Urinary bladder (tissue), 4 donors: ENCODE data around the gene SND1. TPM values are rescaled to one million over a fixed set of nuclear protein-coding genes. Genes with fewer than 3 reads are reported as not detected.
A peak's percentile ranks its signal among the peaks of the same experiment; 100 is the strongest.
"Not testable (repeated sequence)": the region's sequence is repeated elsewhere in the genome, so short reads cannot be mapped to it uniquely, and the experiment has no call there.

Source experiments
- DNase-seq: peaks from one replicate; pipeline ENCODE4 v3.0.0-alpha.2; 2015; ENCODE audit errors: extremely low spot score
- H3K27ac ChIP-seq: one replicate; pipeline ENCODE4 v1.5.1; 2013; ENCODE audit warnings: low read depth, mild to moderate bottlenecking, moderate library complexity
- H3K36me3 ChIP-seq: one replicate; pipeline ENCODE4 v1.6.1; 2013; ENCODE audit warnings: mild to moderate bottlenecking, moderate library complexity; ENCODE audit not compliant: insufficient read depth
- H3K4me1 ChIP-seq: one replicate; pipeline ENCODE4 v1.6.1; 2013; ENCODE audit warnings: mild to moderate bottlenecking, moderate library complexity; ENCODE audit not compliant: insufficient read depth
- H3K4me3 ChIP-seq: one replicate; pipeline ENCODE4 v1.5.1; 2013; ENCODE audit warnings: low read depth, low read length
- WGBS: extraction: QIAGEN DNeasy Blood & Tissue Kit; methylation state at CpG from one replicate; pipeline ENCODE4 v1.1.7; 2013; 5-methylcytosine and 5-hydroxymethylcytosine counted together
- polyA plus RNA-seq: library from polyadenylated mRNA; stranded (reverse); fragments of 200-250 nt; gene quantifications from one replicate; pipeline ENCODE4 v1.2.3, GENCODE V29; 2013
- total RNA-seq: library from RNA; depleted of rRNA; stranded (reverse); fragments of >200 nt; gene quantifications from one replicate; pipeline ENCODE4 v1.2.3, GENCODE V29; 2014
- donor health status: healthy with polysubstance abuse.
- donor health status: healthy.

Gene SND1
- total and polyA plus RNA-seq, 2 donors = 89.8 to 102 TPM

- Histone ChIP-seq H3K36me3 (no peaks in the 10 kb centered on the region), H3K27ac (no peak overlapping the region), H3K4me1 (no peaks in the 10 kb centered on the region), H3K4me3 (no peak overlapping the region)
- no peak for DNase-seq
- WGBS = 95% methylated on average over 5 of the region's 5 CpGs
Observed at GRCh38 chr7:128098629-128099028, 446.6 kb downstream of the SND1 start.

- 90% methylated on average over 5 of the region's 5 CpGs for WGBS
- DNase-seq = no peak
Observed at GRCh38 chr7:128099204-128099671, 447.2 kb downstream of the SND1 start.

GRCh38 chr7:128100225-128100948, 448.4 kb downstream of the SND1 start:
- Histone ChIP-seq H3K4me3 (no peak overlapping the region), H3K27ac (no peak overlapping the region), H3K36me3 (no peaks in the 10 kb centered on the region), H3K4me1 (no peaks in the 10 kb centered on the region)
- DNase-seq = no peak
- WGBS = 88% methylated on average over 3 of the region's 3 CpGs

More at GRCh38 chr7:128099204-128099671, 447.2 kb downstream of the SND1 start:
- H3K4me3 ChIP-seq = no peak overlapping the region
- no peak overlapping the region for H3K27ac ChIP-seq
- no peaks in the 10 kb centered on the region for H3K36me3 ChIP-seq
- no peaks in the 10 kb centered on the region for H3K4me1 ChIP-seq

- 56% methylated on average over 10 of the region's 10 CpGs for WGBS
- Histone ChIP-seq H3K4me1 (no peaks in the 10 kb centered on the region), H3K36me3 (no peaks in the 10 kb centered on the region), H3K4me3 (no peak overlapping the region), H3K27ac (no peak overlapping the region)
- DNase-seq = no peak
Observed at GRCh38 chr7:128100949-128101713, 449.1 kb downstream of the SND1 start.

GRCh38 chr7:128102490-128103291, 450.7 kb downstream of the SND1 start:
- no peaks in the 10 kb centered on the region for H3K4me1 ChIP-seq
- no peak for DNase-seq
- WGBS = 81% methylated on average over 7 of the region's 7 CpGs
- H3K27ac ChIP-seq = no peak overlapping the region
- H3K36me3 ChIP-seq = no peaks in the 10 kb centered on the region
- no peak overlapping the region for H3K4me3 ChIP-seq

- H3K36me3 ChIP-seq = no peaks in the 10 kb centered on the region
- no peak for DNase-seq
- H3K4me3 ChIP-seq = peak overlapping the region; percentile 33
- no peak overlapping the region for H3K27ac ChIP-seq
- no peaks in the 10 kb centered on the region for H3K4me1 ChIP-seq
- 12% methylated on average over 44 of the region's 44 CpGs for WGBS
Observed at GRCh38 chr7:128103498-128104107, 451.6 kb downstream of the SND1 start.

- DNase-seq = no peak
- H3K36me3 ChIP-seq = no peaks in the 10 kb centered on the region
- H3K27ac ChIP-seq = no peak overlapping the region
- H3K4me3 ChIP-seq = peak overlapping the region; percentile 33
- 2% methylated on average over 59 of the region's 59 CpGs for WGBS
- H3K4me1 ChIP-seq = no peaks in the 10 kb centered on the region
Observed at GRCh38 chr7:128104108-128104742, 452.2 kb downstream of the SND1 start.

- Histone ChIP-seq H3K4me1 (no peaks in the 10 kb centered on the region), H3K36me3 (no peaks in the 10 kb centered on the region), H3K4me3 (no peak overlapping the region), H3K27ac (no peak overlapping the region)
- 72% methylated on average over 11 of the region's 11 CpGs for WGBS
- no peak for DNase-seq
Observed at GRCh38 chr7:128105228-128106022, 453.4 kb downstream of the SND1 start.

- Histone ChIP-seq H3K4me1 (no peaks in the 10 kb centered on the region), H3K36me3 (no peaks in the 10 kb centered on the region), H3K27ac (no peak overlapping the region), H3K4me3 (no peak overlapping the region)
- 37% methylated on average over 1 of the region's 1 CpG for WGBS
- no peak for DNase-seq
Observed at GRCh38 chr7:128106821-128107220, 454.8 kb downstream of the SND1 start.

GRCh38 chr7:128107516-128107915, 455.5 kb downstream of the SND1 start:
- not testable (repeated sequence) for H3K4me3 ChIP-seq, H3K36me3 ChIP-seq, DNase-seq, H3K4me1 ChIP-seq, H3K27ac ChIP-seq
- 80% methylated on average over 12 of the region's 12 CpGs for WGBS

GRCh38 chr7:128108129-128108528, 456.1 kb downstream of the SND1 start:
- WGBS = 75% methylated on average over 6 of the region's 7 CpGs
- Histone ChIP-seq H3K4me1 (no peaks in the 10 kb centered on the region), H3K4me3 (no peak overlapping the region), H3K27ac (no peak overlapping the region), H3K36me3 (no peaks in the 10 kb centered on the region)
- no peak for DNase-seq

GRCh38 chr7:128108641-128109423, 456.8 kb downstream of the SND1 start:
- WGBS = 70% methylated on average over 11 of the region's 11 CpGs
- DNase-seq = no peak
- H3K27ac ChIP-seq = no peak overlapping the region
- no peaks in the 10 kb centered on the region for H3K36me3 ChIP-seq
- H3K4me3 ChIP-seq = no peak overlapping the region
- no peaks in the 10 kb centered on the region for H3K4me1 ChIP-seq
